ENCODE measurements around the gene NYNRIN. TPM values are rescaled to one million over a fixed set of nuclear protein-coding genes. Genes with fewer than 3 reads are reported as not detected.

NYNRIN gene
- total RNA-seq, 1 experiment from 2014 or later: 0.27 TPM

DNA sequence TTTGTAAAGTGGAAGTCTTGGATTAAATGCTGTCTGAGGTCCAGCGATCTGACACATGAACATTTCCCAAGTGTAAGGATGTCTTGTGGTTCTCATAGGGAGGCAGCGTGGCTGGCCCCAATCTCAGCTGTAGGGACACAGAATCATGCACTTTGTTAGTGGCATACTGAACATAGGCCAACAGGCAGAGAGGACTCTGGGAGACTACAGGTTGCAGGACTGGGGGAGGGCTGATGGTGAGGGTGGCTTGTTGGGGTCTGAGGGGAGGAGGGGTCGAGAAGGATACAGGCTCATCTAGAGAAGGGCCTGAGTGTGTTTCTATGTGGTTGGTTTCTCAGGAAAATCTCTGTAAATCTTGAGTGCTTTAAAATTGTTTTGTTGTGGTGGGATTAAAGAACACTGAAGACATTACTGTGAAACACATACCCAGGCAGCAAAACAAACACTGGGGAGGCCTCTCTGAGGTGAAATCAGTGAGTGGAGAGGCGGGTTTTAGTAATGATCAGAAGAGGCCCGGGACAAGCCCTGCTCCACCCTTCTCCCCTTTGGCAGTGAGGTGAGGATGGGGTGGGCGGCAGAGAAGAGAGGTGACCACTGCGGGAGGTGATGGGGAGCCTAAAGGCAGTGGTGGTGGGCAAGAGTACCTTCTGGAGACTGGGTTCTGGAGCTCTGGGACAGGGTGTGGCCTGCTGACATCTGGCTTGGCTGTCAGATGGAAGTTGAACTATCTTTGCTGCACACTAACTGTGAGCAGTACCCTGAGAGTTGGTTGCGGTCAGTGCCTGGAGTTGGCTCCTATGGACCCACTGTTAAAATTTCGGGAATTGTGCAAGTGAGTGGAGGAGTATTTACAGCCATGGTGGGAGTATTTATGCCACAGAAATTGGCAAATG lies 3.3 kb downstream of the NYNRIN start:
- Histone ChIP-seq H3K4me2 (ENCODE audit: low read length) (no peak overlapping the region), H2AFZ (ENCODE audit: low read depth, low read length, poor library complexity, severe bottlenecking) (no peak overlapping the region), H3K9me2 (ENCODE audit: insufficient read depth) (no peaks in the 10 kb centered on the region), H3K4me1 (ENCODE audit: control insufficient read depth in 1 of 2, insufficient read depth in 2 of 2, low read length in 2 of 2) (no peaks in the 10 kb centered on the region), H3K27ac (ENCODE audit: low read depth, low read length) (no peak overlapping the region), H3K79me2 (ENCODE audit: insufficient read depth, low read length) (no peaks in the 10 kb centered on the region), H3K9ac (ENCODE audit: low read length) (no peak overlapping the region), H3K9me3 (ENCODE audit: control insufficient read depth in 1 of 2, insufficient read depth in 1 of 2, low read depth in 1 of 2, low read length in 2 of 2) (no peaks in the 10 kb centered on the region), H4K20me1 (ENCODE audit: insufficient read depth) (no peaks in the 10 kb centered on the region), H3K27me3 (ENCODE audit: insufficient read depth, low read length) (no peaks in the 10 kb centered on the region), H3K36me3 (ENCODE audit: control insufficient read depth in 1 of 2, insufficient read depth in 2 of 2, low read length in 2 of 2) (no peaks in the 10 kb centered on the region), H3K4me3 (replicated peaks in 1 of 2; ENCODE audit: low read depth in 1 of 2, low read length in 2 of 2) (no peak overlapping the region)
- no TSS peak for BruUV-seq (replicated peaks)
- TF ChIP-seq EZH2 (IDR thresholded peaks at IDR 0.05) (no peak), CBX3 (IDR thresholded peaks at IDR 0.05; ENCODE audit: low read depth) (no peak), ZFX (IDR thresholded peaks at IDR 0.05) (no peak)
- TF ChIP-seq, protein P1, sequence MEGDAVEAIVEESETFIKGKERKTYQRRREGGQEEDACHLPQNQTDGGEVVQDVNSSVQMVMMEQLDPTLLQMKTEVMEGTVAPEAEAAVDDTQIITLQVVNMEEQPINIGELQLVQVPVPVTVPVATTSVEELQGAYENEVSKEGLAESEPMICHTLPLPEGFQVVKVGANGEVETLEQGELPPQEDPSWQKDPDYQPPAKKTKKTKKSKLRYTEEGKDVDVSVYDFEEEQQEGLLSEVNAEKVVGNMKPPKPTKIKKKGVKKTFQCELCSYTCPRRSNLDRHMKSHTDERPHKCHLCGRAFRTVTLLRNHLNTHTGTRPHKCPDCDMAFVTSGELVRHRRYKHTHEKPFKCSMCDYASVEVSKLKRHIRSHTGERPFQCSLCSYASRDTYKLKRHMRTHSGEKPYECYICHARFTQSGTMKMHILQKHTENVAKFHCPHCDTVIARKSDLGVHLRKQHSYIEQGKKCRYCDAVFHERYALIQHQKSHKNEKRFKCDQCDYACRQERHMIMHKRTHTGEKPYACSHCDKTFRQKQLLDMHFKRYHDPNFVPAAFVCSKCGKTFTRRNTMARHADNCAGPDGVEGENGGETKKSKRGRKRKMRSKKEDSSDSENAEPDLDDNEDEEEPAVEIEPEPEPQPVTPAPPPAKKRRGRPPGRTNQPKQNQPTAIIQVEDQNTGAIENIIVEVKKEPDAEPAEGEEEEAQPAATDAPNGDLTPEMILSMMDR (IDR thresholded peaks at IDR 0.05 in 2 of 3, conservative IDR thresholded peaks at IDR 0.05 in 1 of 3; ENCODE audit: borderline replicate concordance in 1 of 3, insufficient read depth in 1 of 3, low read depth in 2 of 3, low read length in 2 of 3): no peak
- ChIA-PET CTCF (interaction anchor here (1.2 to 1.3 kb wide), 2 partner anchors 29 kb away, joined by 3 to 6 read pairs; no protein-coding TSS in a partner anchor), RAD21 (ENCODE audit: low non-redundant PET in 1 of 2, low total read pairs in 2 of 2, uncharacterized antibody in 2 of 2, unreplicated experiment in 2 of 2) (no interaction called here), POLR2A (no interaction called here)
- intact Hi-C loops (cut with micrococcal nuclease): no loop called here
- no peak for DNase-seq (ENCODE audit: low read depth, low spot score)
- no peak for ATAC-seq

DNA sequence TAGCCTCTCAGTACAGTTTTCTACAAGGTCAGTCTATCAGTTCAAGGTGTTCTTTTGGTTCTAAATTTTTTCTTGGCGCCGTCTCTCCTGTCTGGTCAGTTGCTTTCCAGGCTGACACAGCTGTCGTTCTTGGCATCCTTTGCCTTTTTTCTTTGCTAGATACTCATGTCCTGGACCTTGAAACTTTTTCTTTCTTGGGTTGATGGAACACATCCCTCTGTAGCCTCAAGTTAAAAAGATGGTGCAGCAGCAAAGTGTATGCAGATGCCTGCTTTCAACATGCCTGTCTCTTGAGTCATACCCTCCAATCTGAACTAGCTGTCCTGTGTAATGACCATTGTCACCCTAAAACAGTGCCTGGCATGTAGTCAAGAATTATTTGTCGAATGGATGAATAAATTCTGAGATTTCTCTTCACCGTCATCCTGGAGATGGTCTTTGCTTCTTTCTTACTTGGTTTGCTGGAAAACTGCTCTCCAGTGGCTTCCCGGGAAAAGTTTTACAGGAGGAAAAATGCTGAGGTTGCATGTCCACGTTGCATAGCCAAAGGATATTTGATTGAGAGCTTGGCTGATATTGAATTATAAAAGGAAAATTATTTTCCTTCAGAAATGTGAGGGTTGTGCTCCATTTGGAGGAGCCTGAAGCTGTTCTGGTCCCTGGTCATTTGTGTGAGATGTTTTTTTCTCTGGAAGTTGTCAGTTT lies 4.6 kb downstream of the NYNRIN start:
- Histone ChIP-seq H3K79me2 (ENCODE audit: insufficient read depth, low read length) (no peaks in the 10 kb centered on the region), H4K20me1 (ENCODE audit: insufficient read depth) (no peaks in the 10 kb centered on the region), H3K9me3 (ENCODE audit: control insufficient read depth in 1 of 2, insufficient read depth in 1 of 2, low read depth in 1 of 2, low read length in 2 of 2) (no peaks in the 10 kb centered on the region), H3K27ac (ENCODE audit: low read depth, low read length) (no peak overlapping the region), H3K4me3 (replicated peaks in 1 of 2; ENCODE audit: low read depth in 1 of 2, low read length in 2 of 2) (no peak overlapping the region), H3K4me1 (ENCODE audit: control insufficient read depth in 1 of 2, insufficient read depth in 2 of 2, low read length in 2 of 2) (no peaks in the 10 kb centered on the region), H3K9me2 (ENCODE audit: insufficient read depth) (no peaks in the 10 kb centered on the region), H3K9ac (ENCODE audit: low read length) (no peak overlapping the region), H3K4me2 (ENCODE audit: low read length) (no peak overlapping the region), H3K27me3 (ENCODE audit: insufficient read depth, low read length) (no peaks in the 10 kb centered on the region), H3K36me3 (ENCODE audit: control insufficient read depth in 1 of 2, insufficient read depth in 2 of 2, low read length in 2 of 2) (no peaks in the 10 kb centered on the region), H2AFZ (ENCODE audit: low read depth, low read length, poor library complexity, severe bottlenecking) (no peak overlapping the region)
- ChIA-PET RAD21 (ENCODE audit: low non-redundant PET in 1 of 2, low total read pairs in 2 of 2, uncharacterized antibody in 2 of 2, unreplicated experiment in 2 of 2) (no interaction called here), POLR2A (no interaction called here), CTCF (interaction anchor here (1.1 to 1.2 kb wide), 2 partner anchors 28 to 37 kb away, joined by 3 to 4 read pairs; no protein-coding TSS in a partner anchor)
- no peak for ATAC-seq
- no TSS peak for BruUV-seq (replicated peaks)
- no peak for DNase-seq (ENCODE audit: low read depth, low spot score)
- intact Hi-C loops (cut with micrococcal nuclease): no loop called here
- TF ChIP-seq, protein P1 (IDR thresholded peaks at IDR 0.05 in 2 of 3, conservative IDR thresholded peaks at IDR 0.05 in 1 of 3; ENCODE audit: borderline replicate concordance in 1 of 3, insufficient read depth in 1 of 3, low read depth in 2 of 3, low read length in 2 of 3): no peak
- no peak for TF ChIP-seq CEBPB (IDR thresholded peaks at IDR 0.05; ENCODE audit: low read depth)
- TF ChIP-seq, protein P2, sequence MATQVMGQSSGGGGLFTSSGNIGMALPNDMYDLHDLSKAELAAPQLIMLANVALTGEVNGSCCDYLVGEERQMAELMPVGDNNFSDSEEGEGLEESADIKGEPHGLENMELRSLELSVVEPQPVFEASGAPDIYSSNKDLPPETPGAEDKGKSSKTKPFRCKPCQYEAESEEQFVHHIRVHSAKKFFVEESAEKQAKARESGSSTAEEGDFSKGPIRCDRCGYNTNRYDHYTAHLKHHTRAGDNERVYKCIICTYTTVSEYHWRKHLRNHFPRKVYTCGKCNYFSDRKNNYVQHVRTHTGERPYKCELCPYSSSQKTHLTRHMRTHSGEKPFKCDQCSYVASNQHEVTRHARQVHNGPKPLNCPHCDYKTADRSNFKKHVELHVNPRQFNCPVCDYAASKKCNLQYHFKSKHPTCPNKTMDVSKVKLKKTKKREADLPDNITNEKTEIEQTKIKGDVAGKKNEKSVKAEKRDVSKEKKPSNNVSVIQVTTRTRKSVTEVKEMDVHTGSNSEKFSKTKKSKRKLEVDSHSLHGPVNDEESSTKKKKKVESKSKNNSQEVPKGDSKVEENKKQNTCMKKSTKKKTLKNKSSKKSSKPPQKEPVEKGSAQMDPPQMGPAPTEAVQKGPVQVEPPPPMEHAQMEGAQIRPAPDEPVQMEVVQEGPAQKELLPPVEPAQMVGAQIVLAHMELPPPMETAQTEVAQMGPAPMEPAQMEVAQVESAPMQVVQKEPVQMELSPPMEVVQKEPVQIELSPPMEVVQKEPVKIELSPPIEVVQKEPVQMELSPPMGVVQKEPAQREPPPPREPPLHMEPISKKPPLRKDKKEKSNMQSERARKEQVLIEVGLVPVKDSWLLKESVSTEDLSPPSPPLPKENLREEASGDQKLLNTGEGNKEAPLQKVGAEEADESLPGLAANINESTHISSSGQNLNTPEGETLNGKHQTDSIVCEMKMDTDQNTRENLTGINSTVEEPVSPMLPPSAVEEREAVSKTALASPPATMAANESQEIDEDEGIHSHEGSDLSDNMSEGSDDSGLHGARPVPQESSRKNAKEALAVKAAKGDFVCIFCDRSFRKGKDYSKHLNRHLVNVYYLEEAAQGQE (IDR thresholded peaks at IDR 0.05; ENCODE audit: low read depth): no peak
- TF ChIP-seq FOSL1 (IDR thresholded peaks at IDR 0.05; ENCODE audit: low read depth): no peak
- TF ChIP-seq SIN3A (IDR thresholded peaks at IDR 0.05; ENCODE audit: low read depth): no peak
- TF ChIP-seq POLR2AphosphoS5 (IDR thresholded peaks at IDR 0.05; ENCODE audit: low read depth, low read length): no peak

Data from HCT116 (cell line).